HG02763 (cell line): ENCODE results near the gene CDC14A.
A peak's percentile ranks its signal among the peaks of the same experiment; 100 is the strongest.
"Not testable (repeated sequence)": the region's sequence is repeated elsewhere in the genome, so short reads cannot be mapped to it uniquely, and the experiment has no call there.

ENCODE experiments used
- ATAC-seq: cut with Tn5 transposase; IDR thresholded peaks from one replicate; pipeline ENCODE4 v1.9.1; 2021; ENCODE audit warnings: mild to moderate bottlenecking, moderate library complexity; ENCODE audit not compliant: unreplicated experiment

CDC14A gene

GRCh38 chr1:100360790-100361510 is 8.6 kb downstream of the CDC14A start:
- ATAC-seq, result no peak

DNA sequence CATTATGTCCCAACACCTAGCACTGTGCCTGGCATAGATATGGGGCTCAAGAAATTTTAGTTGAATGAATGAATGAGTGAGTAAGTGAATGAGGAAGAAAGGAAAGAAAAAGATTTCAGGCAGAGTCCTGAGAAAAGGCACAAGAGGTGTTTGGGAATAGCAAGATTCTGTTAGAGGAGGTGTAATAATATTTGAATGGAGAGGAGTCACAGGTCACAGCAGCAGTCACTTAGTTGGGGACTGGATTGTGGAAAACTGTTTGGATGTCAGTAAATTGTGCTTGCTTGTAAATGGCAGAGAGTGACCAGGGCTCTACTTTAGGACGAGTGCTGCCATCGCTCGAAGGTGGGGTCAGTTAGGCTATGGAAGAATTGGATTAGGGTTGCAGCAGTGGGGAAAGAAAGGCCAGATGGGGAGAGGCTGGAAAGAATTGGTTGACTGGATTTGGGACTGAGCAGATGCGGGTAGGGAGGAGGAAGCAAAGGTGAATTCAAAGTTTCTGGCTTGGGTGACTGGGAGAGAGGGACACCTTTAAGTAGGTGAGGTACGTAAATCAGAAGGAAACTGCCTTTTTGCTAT is 9.3 kb downstream of the CDC14A start:
- ATAC-seq, result no peak

GRCh38 chr1:100362821-100363466 is 10.6 kb downstream of the CDC14A start:
- ATAC-seq, result no peak

GRCh38 chr1:100363831-100364230 is 11.5 kb downstream of the CDC14A start:
- ATAC-seq, result no peak

DNA sequence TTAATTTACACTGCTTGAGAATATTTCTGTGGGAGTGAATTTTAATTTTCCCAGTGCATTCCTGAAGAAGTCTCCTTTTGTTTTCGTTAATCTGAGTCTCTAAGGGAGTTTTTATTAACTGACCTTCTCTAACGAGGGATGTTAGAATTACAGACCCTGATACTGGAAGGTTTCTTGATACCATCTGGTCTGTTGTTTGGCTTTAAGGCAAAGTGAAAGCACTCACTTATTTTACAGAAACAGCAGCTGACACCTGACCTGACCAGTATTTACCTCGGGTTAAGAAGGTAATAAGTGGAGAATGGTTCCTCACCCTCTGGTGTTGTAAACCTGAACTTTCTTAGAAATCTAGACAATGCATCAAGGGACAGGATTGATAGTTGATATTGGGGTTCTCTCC is 12.4 kb downstream of the CDC14A start:
- ATAC-seq, result no peak

DNA sequence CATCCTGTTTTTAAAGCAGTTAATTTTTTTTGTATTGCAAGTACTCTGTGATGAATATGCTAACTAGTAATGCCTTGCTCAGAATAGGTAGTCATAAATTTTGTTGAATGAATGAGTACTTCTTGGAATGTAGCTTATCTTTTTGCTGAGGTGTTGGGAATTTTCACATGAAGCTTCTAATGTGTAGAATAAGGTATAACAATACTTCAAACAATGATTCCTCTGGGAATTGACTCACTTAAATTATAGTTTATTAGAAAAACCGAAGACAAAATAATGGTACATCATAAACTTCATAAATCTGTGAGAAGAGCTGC is 13.9 kb downstream of the CDC14A start:
- ATAC-seq, result no peak

DNA sequence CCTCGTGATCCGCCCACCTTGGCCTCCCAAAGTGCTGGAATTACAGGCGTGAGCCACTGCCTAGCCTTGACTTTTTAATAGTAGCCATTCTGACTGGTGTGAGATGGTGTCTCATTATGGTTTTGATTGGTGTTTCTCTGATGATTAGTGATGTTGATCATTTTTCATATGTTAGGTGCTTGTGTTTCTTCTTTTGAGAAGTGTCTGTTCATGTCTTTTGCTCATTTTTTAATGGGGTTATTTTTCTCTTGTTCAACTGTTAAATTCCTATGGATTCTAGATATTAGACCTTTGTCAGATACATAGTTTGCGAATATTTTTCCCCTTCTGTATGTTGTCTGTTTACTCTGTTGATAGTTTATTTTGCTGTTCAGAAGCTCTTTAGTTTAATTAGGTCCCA is 17.0 kb downstream of the CDC14A start:
- not testable (repeated sequence) for ATAC-seq

GRCh38 chr1:100373953-100374352 is 21.6 kb downstream of the CDC14A start:
- ATAC-seq, result not testable (repeated sequence)

DNA sequence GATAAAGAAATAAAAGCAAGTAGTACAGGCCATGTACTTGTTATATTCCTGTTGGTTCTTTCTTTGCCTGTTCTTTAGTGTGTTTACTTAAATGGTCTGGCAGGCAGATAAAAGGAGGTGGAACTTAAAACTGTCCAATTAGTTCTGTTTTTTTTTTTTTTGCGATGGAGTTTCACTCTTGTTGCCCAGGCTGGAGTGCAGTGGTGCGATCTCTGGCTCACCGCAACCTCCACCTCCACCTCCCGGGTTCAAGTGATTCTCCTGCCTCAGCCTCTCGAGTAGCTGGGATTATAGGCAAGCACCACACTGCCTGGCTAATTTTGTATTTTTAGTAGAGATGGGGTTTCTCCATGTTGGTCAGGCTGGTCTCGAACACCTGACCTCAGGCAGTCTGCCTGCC is 24.6 kb downstream of the CDC14A start:
- ATAC-seq, result not testable (repeated sequence)

- peak; percentile 89 for ATAC-seq
Observed at GRCh38 chr1:100377590-100378361, 25.5 kb downstream of the CDC14A start.

GRCh38 chr1:100378956-100379355 is 26.6 kb downstream of the CDC14A start:
- ATAC-seq, result no peak

- no peak for ATAC-seq
Observed at GRCh38 chr1:100380635-100381034, 28.3 kb downstream of the CDC14A start.

GRCh38 chr1:100382657-100383056 is 30.4 kb downstream of the CDC14A start:
- ATAC-seq, result no peak

DNA sequence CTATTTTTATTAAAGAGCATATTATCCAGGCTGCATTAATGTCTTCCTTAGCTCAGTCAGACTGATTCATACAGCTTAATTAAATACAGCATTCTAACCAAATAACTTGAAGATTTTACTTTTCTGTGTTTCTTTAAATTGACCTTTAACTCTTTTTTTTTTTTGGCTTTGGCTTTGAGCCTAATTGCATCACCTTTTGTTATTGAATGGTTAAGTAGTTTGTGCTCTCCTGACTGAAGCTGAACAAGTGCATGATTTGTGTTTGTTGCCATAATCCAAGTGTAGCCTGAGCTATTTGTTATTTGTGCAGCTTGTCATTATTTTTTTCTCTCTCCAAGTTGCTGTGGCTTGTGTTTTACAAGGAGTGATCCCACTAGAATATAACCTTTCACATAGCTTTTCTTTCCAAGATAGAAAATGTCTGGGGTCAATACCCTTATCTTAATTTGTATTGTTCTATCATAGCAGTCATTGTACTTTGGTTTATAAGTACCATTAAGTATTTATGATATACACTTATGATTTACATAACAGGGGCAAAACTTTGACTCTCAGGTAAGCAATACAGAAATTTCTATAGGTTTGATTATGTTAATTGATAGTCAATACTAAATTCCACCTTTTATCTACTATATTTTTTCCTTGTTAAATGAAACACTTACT is 31.6 kb downstream of the CDC14A start:
- ATAC-seq, result no peak

DNA sequence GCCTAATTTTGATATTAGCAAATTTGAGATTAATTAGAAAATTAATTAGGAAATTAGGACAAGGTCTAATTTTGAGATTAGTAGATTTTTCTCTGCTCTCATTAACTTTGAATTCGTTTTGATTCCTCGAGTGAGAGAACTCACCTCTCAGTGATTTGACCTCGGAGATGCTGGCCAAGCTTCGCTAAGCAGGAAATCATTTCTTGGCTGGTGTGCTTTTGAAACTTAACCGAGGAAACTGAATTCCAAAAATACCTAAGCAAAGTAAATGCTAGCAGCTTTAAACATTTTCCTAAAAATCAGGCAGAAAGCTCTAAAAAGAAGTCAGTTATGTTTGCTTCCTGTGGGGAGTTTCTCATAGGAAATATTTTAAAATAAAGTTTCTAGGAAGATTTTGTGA is 34.9 kb downstream of the CDC14A start:
- no peak for ATAC-seq

- ATAC-seq, result no peak
Observed at GRCh38 chr1:100387657-100388350, 35.5 kb downstream of the CDC14A start.

DNA sequence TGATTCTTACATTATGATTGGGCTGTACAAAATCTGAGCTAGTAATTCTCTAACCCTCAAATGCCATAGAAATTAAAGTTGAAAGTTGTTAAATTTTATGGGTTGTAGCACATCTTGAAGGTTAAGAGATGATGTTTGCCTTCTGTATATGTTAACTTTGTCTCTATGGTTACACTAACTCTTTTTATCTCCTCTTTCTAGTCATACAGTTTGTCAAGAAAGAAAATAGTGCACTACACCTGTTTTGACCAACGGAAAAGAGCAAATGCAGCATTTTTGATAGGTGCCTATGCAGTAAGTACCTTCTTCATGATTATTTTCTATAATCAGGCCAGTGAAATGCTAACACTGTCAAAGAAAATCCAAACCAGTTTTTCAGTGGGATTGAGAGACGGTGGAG is 38.2 kb downstream of the CDC14A start:
- ATAC-seq, result no peak

DNA sequence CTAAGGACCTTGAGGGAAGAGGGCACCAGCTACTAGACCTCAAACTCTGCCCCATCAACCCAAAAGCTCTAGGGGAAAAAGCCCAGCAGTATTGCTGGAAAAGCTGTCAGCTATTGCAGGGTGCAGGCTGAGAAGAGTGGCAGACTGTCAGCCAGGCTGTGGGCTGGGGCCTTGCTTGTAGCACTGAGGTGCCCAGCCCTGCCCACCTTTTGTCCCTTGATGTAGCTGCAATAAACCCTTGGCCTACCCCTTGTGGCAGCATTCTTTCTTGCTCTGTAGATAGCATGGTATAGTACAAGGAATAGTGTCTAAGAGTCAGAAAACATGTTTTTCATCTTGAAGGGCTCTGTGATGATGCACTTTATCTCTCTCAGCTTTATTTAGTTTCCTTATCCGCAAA is 39.4 kb downstream of the CDC14A start:
- ATAC-seq, result no peak

GRCh38 chr1:100392756-100393155 is 40.5 kb downstream of the CDC14A start:
- no peak for ATAC-seq

DNA sequence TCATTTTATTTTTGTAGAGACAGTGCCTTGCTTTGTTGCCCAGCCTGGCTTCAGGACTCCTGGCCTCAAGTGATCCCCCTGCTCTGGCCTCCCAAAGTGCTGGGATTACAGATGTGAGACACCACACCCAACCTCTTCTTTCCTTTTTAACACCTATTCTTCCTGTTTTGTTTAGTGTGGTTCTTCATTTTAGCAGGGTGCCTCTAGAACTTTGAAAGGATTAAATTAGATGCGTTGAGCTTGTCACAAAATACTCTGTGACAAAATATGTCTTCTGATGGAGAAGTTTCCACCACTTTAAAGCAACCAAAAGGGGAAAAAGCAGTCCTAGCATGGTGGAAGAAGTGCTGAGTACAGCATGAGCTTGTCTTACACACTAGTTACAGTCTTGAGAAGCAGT is 42.0 kb downstream of the CDC14A start:
- no peak for ATAC-seq

GRCh38 chr1:100395913-100396312 is 43.6 kb downstream of the CDC14A start:
- no peak for ATAC-seq
